Measurements from ENCODE around the gene DIPK1B.

GRCh38 chr9:136682710-136683109 lies 29.7 kb upstream of the DIPK1B start:
- TF ChIP-seq CTCF (conservative IDR thresholded peaks at IDR 0.05) (no peak), ZFX (IDR thresholded peaks at IDR 0.05) (no peak)
